Cardiac fibroblast (primary cell): Measurements from ENCODE around the gene BSPRY.

ENCODE experiments used
- DNase-seq, 2 donors: peaks; one replicate each; pipeline versions ENCODE4 v3.0.0 to v3.0.0-alpha.2; 2010; ENCODE audit warnings: low read depth in 2 of 2
- H3K4me3 ChIP-seq, 2 donors: replicated peaks in 1 of 2; 1 replicate in 1 of 2; 2 replicates in 1 of 2; pipeline ENCODE4 v1.5.1; 2011; ENCODE audit warnings: low read depth in 2 of 2, low read length in 2 of 2, mild to moderate bottlenecking in 2 of 2, moderate library complexity in 1 of 2
- TF ChIP-seq, protein P1 (sequence below): IDR thresholded peaks from one replicate; pipeline ENCODE4 v1.5.1; 2011; ENCODE audit warnings: low read depth, mild to moderate bottlenecking, low read length, inconsistent platforms

Gene BSPRY

DNA sequence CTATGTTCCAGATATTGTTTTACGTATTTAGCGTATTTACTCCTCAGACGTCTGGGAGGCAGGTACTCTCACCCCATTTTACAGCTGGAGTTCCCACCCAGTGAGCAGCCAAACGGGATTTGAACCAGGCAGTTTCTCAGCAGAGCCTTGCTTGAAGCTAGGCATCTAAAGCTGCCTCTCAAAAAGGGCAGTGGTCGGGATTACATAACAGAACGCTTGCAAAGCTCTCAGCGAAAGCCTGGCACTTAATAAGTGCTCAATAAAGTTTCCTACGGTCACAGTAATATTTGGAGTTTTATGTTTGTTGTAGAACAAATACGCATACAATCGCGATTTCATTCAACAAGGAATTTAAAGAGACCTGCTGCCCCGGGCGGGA lies 286 bp upstream of the BSPRY start:
- H3K4me3 ChIP-seq, result no peak overlapping the region
- TF ChIP-seq, protein P1, sequence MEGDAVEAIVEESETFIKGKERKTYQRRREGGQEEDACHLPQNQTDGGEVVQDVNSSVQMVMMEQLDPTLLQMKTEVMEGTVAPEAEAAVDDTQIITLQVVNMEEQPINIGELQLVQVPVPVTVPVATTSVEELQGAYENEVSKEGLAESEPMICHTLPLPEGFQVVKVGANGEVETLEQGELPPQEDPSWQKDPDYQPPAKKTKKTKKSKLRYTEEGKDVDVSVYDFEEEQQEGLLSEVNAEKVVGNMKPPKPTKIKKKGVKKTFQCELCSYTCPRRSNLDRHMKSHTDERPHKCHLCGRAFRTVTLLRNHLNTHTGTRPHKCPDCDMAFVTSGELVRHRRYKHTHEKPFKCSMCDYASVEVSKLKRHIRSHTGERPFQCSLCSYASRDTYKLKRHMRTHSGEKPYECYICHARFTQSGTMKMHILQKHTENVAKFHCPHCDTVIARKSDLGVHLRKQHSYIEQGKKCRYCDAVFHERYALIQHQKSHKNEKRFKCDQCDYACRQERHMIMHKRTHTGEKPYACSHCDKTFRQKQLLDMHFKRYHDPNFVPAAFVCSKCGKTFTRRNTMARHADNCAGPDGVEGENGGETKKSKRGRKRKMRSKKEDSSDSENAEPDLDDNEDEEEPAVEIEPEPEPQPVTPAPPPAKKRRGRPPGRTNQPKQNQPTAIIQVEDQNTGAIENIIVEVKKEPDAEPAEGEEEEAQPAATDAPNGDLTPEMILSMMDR, result no peak
- DNase-seq, result no peak

DNA sequence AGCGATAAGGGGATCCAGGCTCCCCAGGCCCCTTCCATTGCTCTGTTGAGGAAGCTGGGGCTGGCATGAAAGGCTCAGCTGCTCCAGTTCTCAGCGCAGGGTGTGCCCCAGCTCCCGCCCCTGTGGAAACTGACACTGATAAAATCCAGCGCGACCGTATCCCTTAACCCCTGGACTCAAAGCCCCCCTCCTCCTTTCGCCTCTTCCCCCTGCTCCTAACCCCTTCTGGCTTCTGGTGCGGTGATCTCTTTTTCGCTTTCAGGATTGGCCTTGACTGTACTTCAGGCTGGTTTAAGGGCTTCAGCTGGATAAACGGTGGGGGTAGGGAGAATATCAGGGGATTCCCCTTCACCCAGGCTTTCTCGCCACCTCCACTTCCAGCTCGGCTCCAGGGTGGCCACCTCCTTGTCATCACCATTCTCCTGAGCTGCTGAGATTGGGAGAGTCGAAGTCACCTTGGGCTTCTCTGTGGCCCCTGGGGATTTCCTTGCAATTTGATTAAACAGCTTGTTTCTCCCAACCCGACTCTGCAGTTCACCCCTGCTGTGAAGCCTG lies 843 bp downstream of the BSPRY start:
- TF ChIP-seq, protein P1, result no peak
- H3K4me3 ChIP-seq, result no peak overlapping the region
- DNase-seq, result no peak

DNA sequence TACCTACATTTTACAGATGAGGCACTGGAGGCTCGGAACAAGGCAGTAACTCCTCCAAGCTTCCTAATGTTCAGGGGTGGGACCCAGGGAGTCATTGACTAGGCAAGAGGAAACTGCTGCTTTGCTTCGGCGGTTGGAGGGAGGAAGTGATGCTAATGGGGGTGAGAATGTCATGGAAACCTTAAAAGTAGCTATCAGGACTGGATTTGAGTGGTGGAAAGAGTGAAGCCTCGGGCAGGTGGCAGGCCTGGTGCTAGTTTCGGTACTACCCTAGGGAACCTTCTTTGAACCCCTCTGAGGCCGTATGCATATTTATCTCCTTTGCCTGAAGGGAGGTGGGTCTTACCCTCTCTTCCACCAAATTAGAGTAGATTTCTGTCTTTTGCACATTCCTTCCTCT lies 1.6 kb downstream of the BSPRY start:
- no peak overlapping the region for H3K4me3 ChIP-seq
- TF ChIP-seq, protein P1, result no peak
- DNase-seq, result no peak

DNA sequence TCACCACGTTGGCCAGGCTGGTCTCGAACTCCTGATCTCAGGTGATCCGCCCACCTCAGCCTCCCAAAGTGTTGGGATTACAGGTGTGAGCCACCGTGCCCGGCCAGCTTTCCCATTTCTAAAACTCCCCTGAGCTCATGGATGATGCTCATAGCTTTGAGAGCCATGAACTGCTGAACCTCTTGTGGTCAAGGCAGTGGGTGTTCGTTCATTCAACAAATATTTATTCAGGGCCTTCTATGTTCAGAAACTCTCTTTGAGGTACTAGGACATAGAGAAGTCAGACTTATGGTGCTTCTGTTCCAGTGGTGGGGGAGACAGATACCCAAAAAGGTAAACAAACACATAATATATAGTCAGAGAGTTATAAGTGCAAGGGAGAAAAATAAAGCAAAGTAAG lies 2.7 kb downstream of the BSPRY start:
- no peak for DNase-seq
- no peak overlapping the region for H3K4me3 ChIP-seq
- TF ChIP-seq, protein P1, result no peak

DNA sequence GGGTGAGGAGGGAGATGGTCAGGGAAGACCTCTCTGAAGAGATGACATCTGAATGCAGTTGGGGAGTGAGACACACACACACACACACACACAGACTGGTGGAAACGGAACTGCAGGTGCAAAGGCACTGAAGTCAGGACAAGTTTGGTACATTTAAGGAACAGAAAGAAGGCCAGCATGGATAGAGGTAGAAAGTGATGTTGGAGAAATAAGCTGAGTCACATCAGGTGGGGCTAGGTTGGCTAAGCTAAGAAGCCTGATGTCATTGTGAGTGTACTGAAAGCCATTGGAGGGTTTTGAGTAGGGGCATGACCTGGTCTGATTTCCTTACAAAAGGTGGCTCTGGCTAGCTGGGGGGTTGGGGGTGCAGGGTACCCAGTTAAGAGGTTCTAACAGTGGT lies 3.1 kb downstream of the BSPRY start:
- no peak for DNase-seq
- TF ChIP-seq, protein P1, result no peak
- no peak overlapping the region for H3K4me3 ChIP-seq

DNA sequence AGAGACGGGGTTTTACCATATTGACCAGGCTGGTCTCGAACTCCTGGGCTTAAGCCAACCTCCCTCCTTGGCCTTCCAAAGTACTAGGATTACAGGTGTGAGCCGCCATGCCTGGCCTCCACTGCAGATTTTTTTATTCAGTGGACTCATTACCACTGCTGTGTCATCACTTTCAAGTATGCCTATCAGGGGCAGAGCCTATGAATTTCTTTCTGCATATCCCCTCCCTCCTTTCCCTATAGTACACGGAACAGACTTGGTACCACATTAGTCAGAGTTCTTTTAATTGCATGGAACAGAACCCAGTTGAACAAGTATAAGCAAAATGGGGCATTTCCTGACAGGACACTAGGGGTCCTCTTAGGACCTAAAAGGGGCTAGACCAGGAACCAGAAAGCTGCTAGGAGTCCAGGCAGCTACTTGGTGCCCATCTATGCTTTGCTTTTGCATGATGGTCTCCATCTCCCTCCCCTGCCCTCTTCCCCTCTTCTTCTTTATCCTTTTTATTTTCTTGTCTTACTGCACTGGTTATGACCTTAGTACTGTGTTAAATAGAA lies 5.8 kb downstream of the BSPRY start:
- H3K4me3 ChIP-seq, result no peak overlapping the region
- TF ChIP-seq, protein P1, result no peak
- peak; percentile 35 to 43 for DNase-seq
